Measurements from ENCODE around the gene DENND2C.

- TF ChIP-seq CTCF (IDR thresholded peaks at IDR 0.05) (no peak), EZH2 (IDR thresholded peaks at IDR 0.05) (no peak)
Measured at GRCh38 chr1:114694540-114695310, 24.9 kb upstream of the DENND2C start.

Data from neural progenitor cell (in vitro differentiated cells).